ENCODE measurements around the gene KRT77.

GRCh38 chr12:52741375-52742195 lies 38.3 kb upstream of the KRT77 start:
- TF ChIP-seq YY1 (IDR thresholded peaks at IDR 0.05; ENCODE audit: insufficient read depth, insufficient read length), result no peak
- TF ChIP-seq ZNF274 (IDR thresholded peaks at IDR 0.05; ENCODE audit: low read depth, low read length), result no peak
